Large intestine (tissue), 3 donors: ENCODE data around the gene ZNF581. TPM values are rescaled to one million over a fixed set of nuclear protein-coding genes. Genes with fewer than 3 reads are reported as not detected.

Experiments used
- DNase-seq, 2 donors: peaks; one replicate each; pipeline versions ENCODE4 v3.0.0 to v3.0.0-alpha.2; 2013
- H3K27ac ChIP-seq: one replicate; pipeline ENCODE4 v1.5.1; 2013; ENCODE audit warnings: low read length
- H3K27me3 ChIP-seq: 2 replicates; pipeline ENCODE4 v1.6.1; 2013; ENCODE audit warnings: low read length; ENCODE audit not compliant: control insufficient read depth, insufficient read depth
- H3K36me3 ChIP-seq: 2 replicates; pipeline ENCODE4 v1.6.1; 2013; ENCODE audit warnings: low read length; ENCODE audit not compliant: control insufficient read depth, insufficient read depth
- H3K4me1 ChIP-seq: one replicate; pipeline ENCODE4 v1.6.1; 2013; ENCODE audit warnings: low read length; ENCODE audit not compliant: control insufficient read depth, insufficient read depth
- H3K4me3 ChIP-seq: one replicate; pipeline ENCODE4 v1.5.1; 2013; ENCODE audit warnings: low read length
- H3K9me3 ChIP-seq: one replicate; pipeline ENCODE4 v1.6.1; 2013; ENCODE audit warnings: mild to moderate bottlenecking, low read depth, low read length, moderate library complexity; ENCODE audit not compliant: control insufficient read depth
- WGBS: methylation state at CpG from one replicate; pipeline ENCODE4 v1.1.5; 2013; ENCODE audit warnings: low lambda C conversion rate; ENCODE audit not compliant: insufficient coverage; 5-methylcytosine and 5-hydroxymethylcytosine counted together
- polyA plus RNA-seq: library from polyadenylated mRNA; unstranded; fragments of 120-200 nt; gene quantifications from one replicate; pipeline ENCODE4 v1.2.1, GENCODE V29; 2013

Gene ZNF581
- polyA plus RNA-seq, 1 donor: 29.1 TPM

- no peaks in the 10 kb centered on the region for H3K9me3 ChIP-seq
- peak within 1 kb of the TSS; percentile 78 for H3K4me3 ChIP-seq
- no peaks in the 10 kb centered on the region for H3K27me3 ChIP-seq
- H3K36me3 ChIP-seq: peaks cover 22% of the 10 kb centered on the region
- no CpG with 5 or more reads among the region's 87 CpGs for WGBS
- peak; percentile 58 to 89 for DNase-seq
- peak within 1 kb of the TSS; percentile 30 for H3K27ac ChIP-seq
- H3K4me1 ChIP-seq: peaks cover 11% of the 10 kb centered on the region
These were observed 4.5 kb downstream of the ZNF581 start, which contains the start of gene CCDC106 for GRCh38 chr19:55647732-55648584. TSS of gene CCDC106 (plus strand) at chr19:55648212. CDS start at chr19:55649047, 835 bp downstream.

GRCh38 chr19:55648585-55649267, 5.3 kb downstream of the ZNF581 start:
- Histone ChIP-seq H3K27me3 (no peaks in the 10 kb centered on the region), H3K4me3 (peak overlapping the region; percentile 78), H3K27ac (no peak overlapping the region), H3K4me1 (peaks cover 8% of the 10 kb centered on the region), H3K36me3 (peaks cover 22% of the 10 kb centered on the region), H3K9me3 (no peaks in the 10 kb centered on the region)
- no peak for DNase-seq
- no CpG with 5 or more reads among the region's 25 CpGs for WGBS

GRCh38 chr19:55649268-55650125, 6.0 kb downstream of the ZNF581 start:
- WGBS: no CpG with 5 or more reads among the region's 17 CpGs
- H3K27me3 ChIP-seq: no peaks in the 10 kb centered on the region
- DNase-seq: no peak
- H3K9me3 ChIP-seq: no peaks in the 10 kb centered on the region
- no peak overlapping the region for H3K27ac ChIP-seq
- H3K4me3 ChIP-seq: peak overlapping the region; percentile 78
- peaks cover 21% of the 10 kb centered on the region for H3K36me3 ChIP-seq
- peaks cover 7% of the 10 kb centered on the region for H3K4me1 ChIP-seq

- H3K36me3 ChIP-seq: peaks cover 14% of the 10 kb centered on the region
- no CpG with 5 or more reads among the region's 4 CpGs for WGBS
- no peak for DNase-seq
- no peak overlapping the region for H3K4me3 ChIP-seq
- no peak overlapping the region for H3K27ac ChIP-seq
- H3K4me1 ChIP-seq: peaks cover 4% of the 10 kb centered on the region
- peaks cover 2% of the 10 kb centered on the region for H3K9me3 ChIP-seq
- H3K27me3 ChIP-seq: no peaks in the 10 kb centered on the region
These were observed 6.7 kb downstream of the ZNF581 start for GRCh38 chr19:55650126-55650557.

GRCh38 chr19:55650602-55651230, 7.3 kb downstream of the ZNF581 start:
- Histone ChIP-seq H3K4me1 (peaks cover 4% of the 10 kb centered on the region), H3K4me3 (no peak overlapping the region), H3K9me3 (peaks cover 2% of the 10 kb centered on the region), H3K36me3 (peaks cover 10% of the 10 kb centered on the region), H3K27me3 (no peaks in the 10 kb centered on the region), H3K27ac (no peak overlapping the region)
- DNase-seq: no peak
- no CpG with 5 or more reads among the region's 17 CpGs for WGBS

GRCh38 chr19:55651236-55651635, 7.8 kb downstream of the ZNF581 start:
- H3K9me3 ChIP-seq: peaks cover 2% of the 10 kb centered on the region
- H3K27me3 ChIP-seq: no peaks in the 10 kb centered on the region
- no peak overlapping the region for H3K4me3 ChIP-seq
- no peak for DNase-seq
- peaks cover 4% of the 10 kb centered on the region for H3K4me1 ChIP-seq
- H3K36me3 ChIP-seq: peaks cover 10% of the 10 kb centered on the region
- no peak overlapping the region for H3K27ac ChIP-seq
- WGBS: no CpG with 5 or more reads among the region's 18 CpGs

GRCh38 chr19:55652311-55653128, 9.1 kb downstream of the ZNF581 start:
- Histone ChIP-seq H3K4me1 (peaks cover 17% of the 10 kb centered on the region), H3K27me3 (no peaks in the 10 kb centered on the region), H3K9me3 (peaks cover 2% of the 10 kb centered on the region), H3K27ac (no peak overlapping the region), H3K36me3 (peaks cover 10% of the 10 kb centered on the region), H3K4me3 (no peak overlapping the region)
- no peak for DNase-seq
- WGBS: 70% methylated on average over 7 of the region's 71 CpGs

GRCh38 chr19:55653651-55654322, 10.3 kb downstream of the ZNF581 start:
- Histone ChIP-seq H3K4me1 (peaks cover 16% of the 10 kb centered on the region), H3K9me3 (peaks cover 2% of the 10 kb centered on the region), H3K4me3 (peak overlapping the region; percentile 72), H3K27me3 (no peaks in the 10 kb centered on the region), H3K36me3 (peaks cover 15% of the 10 kb centered on the region), H3K27ac (peak overlapping the region; percentile 99)
- peak; percentile 98 to 99 for DNase-seq
- WGBS: no CpG with 5 or more reads among the region's 57 CpGs
